ENCODE results near the gene AVP.
"Not testable (repeated sequence)": the region's sequence is repeated elsewhere in the genome, so short reads cannot be mapped to it uniquely, and the experiment has no call there.

AVP gene

GRCh38 chr20:3084986-3085360 is 449 bp upstream of the AVP start:
- no peak for TF ChIP-seq CTCF (IDR thresholded peaks at IDR 0.05; ENCODE audit: low read depth, low read length)
- H3K4me3 ChIP-seq (ENCODE audit: low read depth, low read length), result no peak overlapping the region

DNA sequence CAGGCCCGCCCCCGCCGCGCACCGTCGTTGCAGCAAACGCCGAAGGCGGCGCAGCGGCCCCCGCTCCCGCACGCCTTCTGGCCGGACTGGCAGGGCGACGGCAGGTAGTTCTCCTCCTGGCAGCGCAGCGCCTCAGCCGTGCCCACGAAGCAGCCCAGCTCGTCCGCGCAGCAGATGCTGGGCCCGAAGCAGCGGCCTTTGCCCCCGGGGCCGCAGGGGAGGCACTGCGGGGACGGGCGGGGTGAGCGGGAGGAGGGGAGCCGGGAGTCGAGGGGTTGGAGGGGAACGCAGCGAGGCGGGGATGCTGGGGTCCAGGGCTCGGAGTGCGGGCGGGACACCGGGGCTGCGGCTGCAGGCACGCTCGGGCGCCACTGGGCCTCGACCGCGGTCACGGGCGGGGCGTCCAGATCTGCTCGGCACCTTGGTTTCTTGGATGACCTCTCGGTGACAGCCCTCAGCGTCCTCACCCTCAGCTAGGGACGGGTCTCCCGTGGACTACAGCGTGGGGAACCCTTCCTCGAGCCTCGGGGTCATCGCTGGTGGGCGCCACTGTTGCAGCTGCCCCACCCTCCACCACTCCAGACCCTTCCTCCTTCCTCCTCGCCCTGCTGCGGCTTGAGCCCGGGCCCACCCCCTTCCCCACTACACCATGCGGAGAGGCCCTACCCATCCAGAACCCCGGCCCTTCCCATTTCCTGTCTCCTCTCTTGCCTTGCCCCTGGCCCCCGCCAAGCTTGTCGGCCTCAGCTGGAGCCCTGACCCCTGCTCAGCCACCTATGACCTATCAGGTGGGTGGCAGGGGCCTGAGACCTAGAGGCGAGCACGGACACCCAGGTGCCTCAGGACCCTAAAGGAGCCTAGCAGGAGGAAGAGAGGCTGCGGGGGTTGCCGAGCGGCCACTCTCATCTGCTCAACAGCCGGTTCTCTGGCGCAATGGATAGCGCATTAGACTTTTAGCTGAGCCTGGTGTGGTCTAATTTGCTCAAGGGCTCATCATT is 1.3 kb downstream of the AVP start:
- H3K4me3 ChIP-seq (ENCODE audit: low read depth, low read length), result no peak overlapping the region
- TF ChIP-seq CTCF (IDR thresholded peaks at IDR 0.05; ENCODE audit: low read depth, low read length), result no peak

GRCh38 chr20:3082306-3082951 is 2.1 kb downstream of the AVP start:
- no peak overlapping the region for H3K4me3 ChIP-seq (ENCODE audit: low read depth, low read length)
- no peak for TF ChIP-seq CTCF (IDR thresholded peaks at IDR 0.05; ENCODE audit: low read depth, low read length)

DNA sequence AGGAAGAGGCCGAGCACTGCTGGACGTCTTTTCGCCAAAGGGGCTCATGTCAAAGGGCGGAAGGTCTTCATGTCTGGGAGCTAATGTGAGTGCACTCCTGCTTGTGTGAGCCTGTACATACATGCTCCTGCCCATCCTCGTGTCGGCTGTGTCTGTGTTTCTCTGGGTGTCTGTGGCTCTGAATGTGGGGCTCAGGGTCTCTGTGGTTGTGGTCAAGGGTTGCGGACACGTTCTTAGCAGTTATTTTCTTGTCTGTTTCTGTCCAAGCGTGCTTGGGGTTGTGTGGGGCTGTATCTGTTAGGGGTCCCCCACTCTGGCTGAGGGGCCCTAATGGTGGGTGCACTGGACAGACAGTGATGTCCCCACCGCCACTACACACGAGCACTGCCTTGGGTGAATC is 2.9 kb downstream of the AVP start:
- H3K4me3 ChIP-seq (ENCODE audit: low read depth, low read length), result no peak overlapping the region
- TF ChIP-seq CTCF (IDR thresholded peaks at IDR 0.05; ENCODE audit: low read depth, low read length), result no peak

GRCh38 chr20:3080939-3081388 is 3.6 kb downstream of the AVP start:
- H3K4me3 ChIP-seq (ENCODE audit: low read depth, low read length), result no peak overlapping the region
- no peak for TF ChIP-seq CTCF (IDR thresholded peaks at IDR 0.05; ENCODE audit: low read depth, low read length)

- no peak for TF ChIP-seq CTCF (IDR thresholded peaks at IDR 0.05; ENCODE audit: low read depth, low read length)
- H3K4me3 ChIP-seq (ENCODE audit: low read depth, low read length), result no peak overlapping the region
Observed at GRCh38 chr20:3077618-3078134, 6.8 kb downstream of the AVP start.

DNA sequence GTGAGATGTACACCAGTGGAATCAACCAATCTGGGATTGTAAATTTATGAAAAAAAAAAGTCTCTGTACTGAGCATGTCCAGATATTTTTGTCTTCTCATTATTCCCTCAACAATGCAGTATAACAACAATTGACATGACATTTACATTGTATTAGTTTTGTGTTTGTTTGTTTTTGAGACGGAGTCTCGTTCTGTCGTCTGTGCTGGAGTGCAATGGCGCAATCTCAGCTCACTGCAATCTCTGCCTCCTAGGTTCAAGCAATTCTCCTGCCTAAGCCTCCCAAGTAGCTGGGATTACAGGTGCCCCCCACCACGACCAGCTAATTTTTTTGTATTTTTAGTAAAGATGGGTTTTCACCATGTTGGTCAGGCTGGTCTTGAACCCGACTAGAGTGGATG is 9.2 kb downstream of the AVP start:
- H3K4me3 ChIP-seq (ENCODE audit: low read depth, low read length), result not testable (repeated sequence)

Measured in WI38 (cell line).